Left lobe of liver (tissue), 1 donor: ENCODE results near the gene KCNA2. TPM values are rescaled to one million over a fixed set of nuclear protein-coding genes. Genes with fewer than 3 reads are reported as not detected.

Source experiments
- total RNA-seq: library from RNA; stranded (reverse); gene quantifications from one replicate; pipeline ENCODE4 v1.2.1, GENCODE V29; 2021
- donor health status: DM: no; HTN: yes; CAD: no.

The KCNA2 gene
- total RNA-seq, 1 donor from 2014 or later = 0.03 TPM

Other genes starting within 250 kb of the KCNA2 start
- 3.5 TPM for gene SLC16A4, start 215.3 kb downstream of the KCNA2 start, total RNA-seq
- 49.8 TPM for gene LAMTOR5, start 198.7 kb downstream of the KCNA2 start, total RNA-seq
- not detected for gene PROK1, start 155.2 kb downstream of the KCNA2 start, total RNA-seq
- not detected for gene KCNA10, start 87.2 kb downstream of the KCNA2 start, total RNA-seq
- gene KCNA3, start 68.6 kb upstream of the KCNA2 start, total RNA-seq = 0.43 TPM